Osteoblast (primary cell): ENCODE results near the gene RND3. TPM values are rescaled to one million over a fixed set of nuclear protein-coding genes. Genes with fewer than 3 reads are reported as not detected.

Experiments used
- DNase-seq: peaks from one replicate; pipeline ENCODE4 v3.0.0; 2011; ENCODE audit warnings: low spot score, mixed read lengths; ENCODE audit not compliant: insufficient read length; ENCODE audit errors: missing footprints
- H2AFZ ChIP-seq: 2 replicates; pipeline ENCODE4 v1.6.0; 2011; ENCODE audit warnings: mild to moderate bottlenecking, low read length
- H3K27ac ChIP-seq: 2 replicates; pipeline ENCODE4 v1.5.1; 2011; ENCODE audit warnings: mild to moderate bottlenecking, low read depth, low read length, moderate library complexity
- H3K27me3 ChIP-seq: 2 replicates; pipeline ENCODE4 v1.6.0; 2012; ENCODE audit warnings: mild to moderate bottlenecking, control low read depth, inconsistent platforms, low read length, moderate library complexity; ENCODE audit not compliant: insufficient read depth
- H3K36me3 ChIP-seq: 2 replicates; pipeline ENCODE4 v1.5.1; 2011; ENCODE audit warnings: mild to moderate bottlenecking, low read length, control low read depth, moderate library complexity; ENCODE audit not compliant: insufficient read depth
- H3K4me1 ChIP-seq: 2 replicates; pipeline ENCODE4 v1.5.1; 2011; ENCODE audit warnings: mild to moderate bottlenecking, low read length, control low read depth, moderate library complexity; ENCODE audit not compliant: insufficient read depth
- H3K4me2 ChIP-seq: 2 replicates; pipeline ENCODE4 v1.6.0; 2011; ENCODE audit warnings: mild to moderate bottlenecking, low read length; ENCODE audit not compliant: insufficient read depth
- H3K4me3 ChIP-seq: fragments of 200-600 bp; sonication (generic); 3 replicates; pipeline ENCODE4 v1.5.1; 2012; ENCODE audit warnings: mild to moderate bottlenecking, low read length, inconsistent platforms; ENCODE audit not compliant: insufficient read depth
- H3K79me2 ChIP-seq: 2 replicates; pipeline ENCODE4 v1.6.0; 2012; ENCODE audit warnings: mild to moderate bottlenecking, low read length, control low read depth, inconsistent platforms; ENCODE audit not compliant: insufficient read depth
- H3K9me3 ChIP-seq: 2 replicates; pipeline ENCODE4 v1.5.1; 2011; ENCODE audit warnings: low read depth, low read length, control low read depth
- H4K20me1 ChIP-seq: 2 replicates; pipeline ENCODE4 v1.6.0; 2012; ENCODE audit warnings: mild to moderate bottlenecking, low read length, control low read depth; ENCODE audit not compliant: insufficient read depth
- total RNA-seq: library from RNA; depleted of rRNA; stranded (reverse); fragments of >200 nt; gene quantifications from 2 replicates; pipeline ENCODE4 v1.2.3, GENCODE V29; 2012
- TF ChIP-seq, protein P1 (sequence below): IDR thresholded peaks from 2 replicates; pipeline ENCODE4 v1.5.1; 2011; ENCODE audit warnings: mild to moderate bottlenecking, low read depth, low read length, moderate library complexity; ENCODE audit errors: extremely low read depth

RND3 gene
- total RNA-seq, 1 donor = 241 TPM

DNA sequence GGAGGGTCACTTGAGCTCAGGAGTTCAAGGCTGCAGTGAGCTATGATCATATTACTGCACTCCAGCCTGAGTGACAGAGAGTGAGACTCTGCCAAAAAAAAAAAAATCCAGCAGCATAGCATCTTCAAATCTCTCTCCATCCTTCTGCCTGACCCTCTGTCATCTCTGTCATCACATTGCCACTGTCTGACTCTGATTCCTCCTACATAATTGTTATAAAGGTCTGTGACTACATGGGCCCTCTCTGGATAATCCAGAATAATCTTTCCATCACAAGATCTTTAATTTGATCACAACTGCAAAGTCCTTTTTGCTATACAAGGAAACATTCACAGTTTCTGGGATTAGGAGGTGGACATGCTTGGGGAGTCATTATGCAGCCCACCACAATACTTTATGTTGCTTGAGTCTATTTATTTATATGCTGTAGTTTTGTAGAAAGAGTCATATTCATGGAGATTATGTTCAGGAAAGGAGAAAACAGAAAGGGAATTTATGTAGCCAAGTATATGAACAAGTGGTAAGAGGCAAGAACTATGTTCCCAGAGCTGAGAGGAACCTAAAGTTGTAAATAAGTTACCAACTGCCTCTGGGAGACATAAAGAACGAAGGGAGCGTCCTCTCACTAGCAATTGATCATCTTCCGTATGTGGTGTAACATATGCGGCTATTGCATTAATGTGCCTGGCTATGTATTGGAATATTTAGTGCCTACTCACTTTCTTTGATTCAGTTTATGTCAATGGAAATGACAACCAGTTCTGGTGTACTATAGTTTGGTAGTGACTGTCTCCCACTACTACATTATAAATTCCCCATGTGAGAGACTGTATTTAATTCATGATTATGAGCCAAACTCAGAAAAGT, 21.5 kb downstream of the RND3 start:
- peak overlapping the region; percentile 65 for H3K27ac ChIP-seq
- no peak for DNase-seq
- TF ChIP-seq, protein P1, sequence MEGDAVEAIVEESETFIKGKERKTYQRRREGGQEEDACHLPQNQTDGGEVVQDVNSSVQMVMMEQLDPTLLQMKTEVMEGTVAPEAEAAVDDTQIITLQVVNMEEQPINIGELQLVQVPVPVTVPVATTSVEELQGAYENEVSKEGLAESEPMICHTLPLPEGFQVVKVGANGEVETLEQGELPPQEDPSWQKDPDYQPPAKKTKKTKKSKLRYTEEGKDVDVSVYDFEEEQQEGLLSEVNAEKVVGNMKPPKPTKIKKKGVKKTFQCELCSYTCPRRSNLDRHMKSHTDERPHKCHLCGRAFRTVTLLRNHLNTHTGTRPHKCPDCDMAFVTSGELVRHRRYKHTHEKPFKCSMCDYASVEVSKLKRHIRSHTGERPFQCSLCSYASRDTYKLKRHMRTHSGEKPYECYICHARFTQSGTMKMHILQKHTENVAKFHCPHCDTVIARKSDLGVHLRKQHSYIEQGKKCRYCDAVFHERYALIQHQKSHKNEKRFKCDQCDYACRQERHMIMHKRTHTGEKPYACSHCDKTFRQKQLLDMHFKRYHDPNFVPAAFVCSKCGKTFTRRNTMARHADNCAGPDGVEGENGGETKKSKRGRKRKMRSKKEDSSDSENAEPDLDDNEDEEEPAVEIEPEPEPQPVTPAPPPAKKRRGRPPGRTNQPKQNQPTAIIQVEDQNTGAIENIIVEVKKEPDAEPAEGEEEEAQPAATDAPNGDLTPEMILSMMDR = no peak
- H3K4me3 ChIP-seq = no peak overlapping the region
- H3K4me2 ChIP-seq = no peak overlapping the region
- H4K20me1 ChIP-seq = peaks cover 7% of the 10 kb centered on the region
- H3K36me3 ChIP-seq = peaks cover 28% of the 10 kb centered on the region
- no peaks in the 10 kb centered on the region for H3K27me3 ChIP-seq
- H3K79me2 ChIP-seq = peaks cover 20% of the 10 kb centered on the region
- peaks cover 51% of the 10 kb centered on the region for H3K4me1 ChIP-seq
- no peak overlapping the region for H2AFZ ChIP-seq
- no peaks in the 10 kb centered on the region for H3K9me3 ChIP-seq

DNA sequence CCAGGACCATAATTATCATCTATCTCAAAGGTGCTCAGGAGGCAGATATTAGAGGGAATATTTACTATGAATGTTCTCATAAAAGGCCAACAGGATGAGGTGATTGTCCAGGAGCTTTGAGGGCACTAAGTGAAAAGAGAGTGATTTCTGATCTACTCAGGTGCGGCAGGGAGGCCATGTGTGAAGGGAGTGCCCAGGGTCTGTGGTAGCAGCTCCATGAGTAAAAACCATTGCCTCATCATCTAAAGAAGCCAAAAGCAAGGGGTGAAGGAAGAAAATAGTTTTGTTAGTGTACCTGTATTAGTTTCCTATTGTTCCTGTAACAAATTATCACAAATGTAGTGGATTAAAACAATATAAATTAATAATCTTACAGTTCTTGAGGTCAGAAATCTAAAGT, 22.5 kb downstream of the RND3 start:
- H3K27ac ChIP-seq = no peak overlapping the region
- no peak overlapping the region for H3K4me3 ChIP-seq
- no peaks in the 10 kb centered on the region for H3K27me3 ChIP-seq
- H3K4me1 ChIP-seq = peaks cover 42% of the 10 kb centered on the region
- peaks cover 10% of the 10 kb centered on the region for H3K79me2 ChIP-seq
- no peak overlapping the region for H2AFZ ChIP-seq
- peaks cover 6% of the 10 kb centered on the region for H4K20me1 ChIP-seq
- no peak for DNase-seq
- TF ChIP-seq, protein P1 = no peak
- no peak overlapping the region for H3K4me2 ChIP-seq
- H3K9me3 ChIP-seq = no peaks in the 10 kb centered on the region
- peaks cover 19% of the 10 kb centered on the region for H3K36me3 ChIP-seq

DNA sequence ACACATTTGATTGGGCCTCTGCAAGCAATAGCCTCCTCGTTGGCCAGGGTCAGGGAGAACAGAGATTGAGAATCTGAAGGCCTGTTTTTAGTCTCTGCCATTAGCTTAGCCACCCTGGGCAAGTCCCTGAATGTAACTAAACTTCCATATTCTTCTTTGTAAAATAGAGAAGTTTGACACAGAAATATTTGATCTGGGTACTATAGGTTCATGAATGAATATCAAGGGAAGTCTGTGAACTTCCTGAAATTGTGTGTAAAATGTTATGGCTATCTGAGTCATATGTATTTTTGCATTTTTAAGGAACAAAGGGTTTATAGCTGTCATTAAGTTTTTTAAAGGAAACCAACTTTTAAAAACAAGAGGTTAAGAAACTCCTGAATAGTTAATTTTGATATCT, 23.2 kb downstream of the RND3 start:
- H3K9me3 ChIP-seq = no peaks in the 10 kb centered on the region
- peaks cover 5% of the 10 kb centered on the region for H3K79me2 ChIP-seq
- peaks cover 12% of the 10 kb centered on the region for H3K36me3 ChIP-seq
- no peak overlapping the region for H3K4me3 ChIP-seq
- H2AFZ ChIP-seq = no peak overlapping the region
- no peak overlapping the region for H3K27ac ChIP-seq
- no peaks in the 10 kb centered on the region for H4K20me1 ChIP-seq
- TF ChIP-seq, protein P1 = no peak
- peaks cover 41% of the 10 kb centered on the region for H3K4me1 ChIP-seq
- DNase-seq = no peak
- H3K4me2 ChIP-seq = no peak overlapping the region
- no peaks in the 10 kb centered on the region for H3K27me3 ChIP-seq

DNA sequence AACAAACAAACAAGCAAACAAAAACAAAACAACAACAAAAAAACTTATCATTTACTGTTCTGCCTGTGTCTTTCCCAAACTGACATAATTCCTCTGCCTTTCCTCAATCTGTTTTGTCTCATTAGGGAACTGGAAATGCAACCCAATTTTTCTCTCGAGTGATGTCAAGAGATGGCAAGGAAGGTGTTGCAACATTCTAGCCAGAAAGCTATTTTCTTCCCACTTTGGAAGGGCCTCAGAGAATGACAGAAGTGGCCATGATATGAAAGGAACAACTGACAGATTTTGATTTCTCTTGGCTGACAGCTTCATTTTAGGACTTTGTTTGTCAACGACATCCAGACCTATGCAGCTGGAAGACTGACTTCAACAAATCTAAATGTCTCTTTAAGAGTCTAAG, 24.7 kb downstream of the RND3 start:
- Histone ChIP-seq H3K79me2 (no peaks in the 10 kb centered on the region), H4K20me1 (no peaks in the 10 kb centered on the region), H3K27me3 (no peaks in the 10 kb centered on the region), H3K36me3 (no peaks in the 10 kb centered on the region), H3K4me3 (no peak overlapping the region), H3K4me2 (no peak overlapping the region), H3K9me3 (no peaks in the 10 kb centered on the region), H2AFZ (no peak overlapping the region), H3K4me1 (peaks cover 26% of the 10 kb centered on the region), H3K27ac (no peak overlapping the region)
- DNase-seq = no peak
- TF ChIP-seq, protein P1 = no peak
